ENCODE results near the gene MUSTN1. TPM values are rescaled to one million over a fixed set of nuclear protein-coding genes. Genes with fewer than 3 reads are reported as not detected.

The MUSTN1 gene
- total and polyA plus RNA-seq, 4 donors = 0.25 to 12.1 (median 3.9) TPM

GRCh38 chr3:52830535-52831258 lies 4.1 kb downstream of the MUSTN1 start, which contains the start of gene ITIH4:
Gene ITIH4 (minus strand): TSS chr3:52830672. CDS start chr3:52830642, 30 bp downstream.
- H3K9ac ChIP-seq (ENCODE audit: low read depth in 1 of 2, low read length in 2 of 2) = peak within 1 kb of the TSS; percentile 97 to 99
- H3K27ac ChIP-seq (ENCODE audit: low read depth in 1 of 2, low read length in 2 of 2) = peak within 1 kb of the TSS; percentile 96 to 99
- TF ChIP-seq REST (IDR thresholded peaks at IDR 0.05) (peak; percentile 87), FOXA2 (IDR thresholded peaks at IDR 0.05) (peak; percentile 76), MAX (IDR thresholded peaks at IDR 0.05) (peak; percentile 85), FOXA1 (IDR thresholded peaks at IDR 0.05) (peak; percentile 61), CTCF (IDR thresholded peaks at IDR 0.05; ENCODE audit: low read depth, low read length, missing input control) (no peak), RAD21 (IDR thresholded peaks at IDR 0.05) (peak; percentile 27 to 36), GABPA (IDR thresholded peaks at IDR 0.05 in 1 of 2, conservative IDR thresholded peaks at IDR 0.05 in 1 of 2) (peak in 1 of 2 donors; percentile 67), HNF4A (conservative IDR thresholded peaks at IDR 0.05) (peak; percentile 95 to 97), SP1 (IDR thresholded peaks at IDR 0.05) (peak; percentile 94), ATF3 (IDR thresholded peaks at IDR 0.05) (peak; percentile 71), EGR1 (IDR thresholded peaks at IDR 0.05; ENCODE audit: low read depth in 2 of 2) (peak; percentile 43 to 84), YY1 (IDR thresholded peaks at IDR 0.05) (peak; percentile 92), HNF4G (IDR thresholded peaks at IDR 0.05) (peak; percentile 83), ZBTB33 (IDR thresholded peaks at IDR 0.05) (peak; percentile 86), NR2F2 (IDR thresholded peaks at IDR 0.05) (no peak), JUND (IDR thresholded peaks at IDR 0.05) (peak in 1 of 2 donors; percentile 89), RXRA (IDR thresholded peaks at IDR 0.05) (peak; percentile 90 to 96), TAF1 (conservative IDR thresholded peaks at IDR 0.05) (peak; percentile 99)
- peak within 1 kb of the TSS; percentile 62 to 94 (median 93) for H3K4me3 ChIP-seq (ENCODE audit: low read depth in 1 of 3, low read length in 3 of 3)
- no peak for DNase-seq (ENCODE audit: low spot score)
- H3K4me1 ChIP-seq (ENCODE audit: control insufficient read depth in 4 of 4, insufficient read depth in 4 of 4, low read length in 3 of 4) = peaks cover 11 to 70% (median 50%) of the 10 kb centered on the region in 4 donors
- 36% methylated on average over 16 of the region's 16 CpGs for WGBS
- H3K9me3 ChIP-seq (ENCODE audit: control insufficient read depth in 4 of 4, low read length in 3 of 4) = no peaks in the 10 kb centered on the region
- H3K27me3 ChIP-seq (ENCODE audit: control insufficient read depth in 4 of 4, insufficient read depth in 4 of 4, low read length in 3 of 4) = no peaks in the 10 kb centered on the region
- H3K36me3 ChIP-seq (ENCODE audit: control insufficient read depth in 4 of 4, insufficient read depth in 3 of 4, low read depth in 1 of 4, low read length in 3 of 4) = peaks cover 2 to 23% (median 12%) of the 10 kb centered on the region in 4 donors

All from liver (tissue), 9 donors.